GM21786 (cell line): Measurements from ENCODE around the gene SHC2.
"Not testable (repeated sequence)": the region's sequence is repeated elsewhere in the genome, so short reads cannot be mapped to it uniquely, and the experiment has no call there.

ENCODE experiments used
- ATAC-seq: cut with Tn5 transposase; IDR thresholded peaks from one replicate; pipeline ENCODE4 v1.9.1; 2021; ENCODE audit not compliant: unreplicated experiment

The SHC2 gene

DNA sequence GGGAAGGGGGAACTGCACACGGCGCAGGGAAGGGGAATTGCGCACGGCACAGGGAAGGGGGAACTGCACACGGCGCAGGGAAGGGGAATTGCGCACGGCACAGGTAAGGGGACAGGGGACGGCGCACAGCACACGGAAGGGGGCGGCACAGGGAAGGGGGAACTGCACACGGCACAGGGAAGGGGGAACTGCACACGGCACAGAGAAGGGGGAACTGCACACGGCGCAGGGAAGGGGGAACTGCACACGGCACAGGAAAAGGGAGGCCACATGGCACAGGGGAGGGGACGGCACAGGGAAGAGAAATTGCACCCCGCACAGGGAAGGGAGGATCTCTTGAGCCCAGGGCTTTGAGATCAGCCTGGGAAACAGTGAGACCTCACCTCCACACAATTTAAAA lies 33.2 kb downstream of the SHC2 start:
- not testable (repeated sequence) for ATAC-seq

DNA sequence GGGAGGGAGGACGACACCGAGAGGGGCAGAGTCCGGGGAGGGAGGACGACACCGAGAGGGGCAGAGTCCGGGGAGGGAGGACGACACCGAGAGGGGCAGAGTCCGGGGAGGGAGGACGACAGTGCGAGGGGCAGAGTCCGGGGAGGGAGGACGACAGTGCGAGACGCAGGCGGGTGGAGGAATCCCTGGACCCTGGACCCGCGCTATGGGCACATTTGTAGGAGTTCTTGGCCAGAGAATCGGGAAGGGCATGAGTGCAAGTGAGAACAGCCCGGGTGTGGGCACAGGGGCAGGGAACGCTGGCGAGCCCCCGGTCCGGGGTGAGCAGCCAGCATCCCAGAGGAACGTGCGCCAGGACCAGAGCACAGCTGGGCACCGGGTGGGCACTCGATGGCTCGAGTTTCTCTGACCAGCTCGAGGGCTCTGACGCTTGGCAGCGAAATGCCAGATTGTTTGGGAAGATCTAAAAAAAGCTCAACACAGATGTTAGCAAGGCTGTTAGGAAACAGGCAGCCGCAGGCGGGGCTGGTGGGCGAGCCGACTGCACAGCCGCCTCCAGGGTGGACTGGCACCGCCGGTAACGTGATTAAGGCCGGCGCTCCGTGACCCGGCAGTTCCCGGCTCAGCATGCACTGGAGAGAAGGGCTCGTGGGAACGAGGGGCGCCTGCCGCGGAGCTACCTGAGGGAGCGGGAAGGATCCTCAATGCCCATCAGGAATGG lies 33.9 kb downstream of the SHC2 start:
- no peak for ATAC-seq

DNA sequence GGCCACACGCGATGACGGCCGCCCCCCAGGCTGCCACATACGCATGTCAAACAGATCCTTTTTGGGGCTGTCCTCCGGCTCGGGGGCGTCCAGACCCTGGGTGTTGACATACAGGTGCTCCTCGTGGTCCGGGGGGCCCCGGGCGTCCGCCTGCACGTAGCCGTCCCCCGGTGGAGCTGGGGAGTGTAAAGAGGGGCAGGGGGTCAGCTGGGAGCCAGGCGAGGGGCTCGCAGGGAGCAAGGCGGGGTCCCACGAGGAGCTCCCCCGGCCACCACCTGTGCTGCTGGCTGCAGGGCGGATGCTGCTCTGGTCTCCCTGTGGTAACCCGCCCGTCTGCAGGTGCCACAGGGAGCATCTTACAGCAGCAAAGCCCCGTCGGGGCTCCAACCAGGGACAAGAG lies 35.8 kb downstream of the SHC2 start:
- no peak for ATAC-seq

DNA sequence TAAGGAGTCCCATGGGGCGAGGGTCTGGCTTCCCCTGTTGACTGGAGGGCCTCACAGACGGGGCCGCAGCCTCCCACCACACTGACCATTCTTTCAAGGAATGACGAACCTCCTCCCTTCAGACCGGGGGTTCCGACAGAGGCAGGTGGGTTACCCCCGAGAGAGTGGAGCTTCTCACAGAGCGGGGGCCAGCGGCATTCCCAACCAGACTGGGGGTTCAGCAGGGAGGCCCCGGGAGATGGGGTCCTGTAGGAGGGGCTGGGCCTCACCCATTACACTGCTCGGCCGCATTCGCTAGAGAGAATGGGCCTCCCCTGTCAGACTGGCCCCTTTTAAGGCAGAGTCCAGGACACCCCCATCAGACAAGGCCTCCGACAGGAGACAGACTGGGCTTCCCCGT lies 36.3 kb downstream of the SHC2 start:
- ATAC-seq: no peak

DNA sequence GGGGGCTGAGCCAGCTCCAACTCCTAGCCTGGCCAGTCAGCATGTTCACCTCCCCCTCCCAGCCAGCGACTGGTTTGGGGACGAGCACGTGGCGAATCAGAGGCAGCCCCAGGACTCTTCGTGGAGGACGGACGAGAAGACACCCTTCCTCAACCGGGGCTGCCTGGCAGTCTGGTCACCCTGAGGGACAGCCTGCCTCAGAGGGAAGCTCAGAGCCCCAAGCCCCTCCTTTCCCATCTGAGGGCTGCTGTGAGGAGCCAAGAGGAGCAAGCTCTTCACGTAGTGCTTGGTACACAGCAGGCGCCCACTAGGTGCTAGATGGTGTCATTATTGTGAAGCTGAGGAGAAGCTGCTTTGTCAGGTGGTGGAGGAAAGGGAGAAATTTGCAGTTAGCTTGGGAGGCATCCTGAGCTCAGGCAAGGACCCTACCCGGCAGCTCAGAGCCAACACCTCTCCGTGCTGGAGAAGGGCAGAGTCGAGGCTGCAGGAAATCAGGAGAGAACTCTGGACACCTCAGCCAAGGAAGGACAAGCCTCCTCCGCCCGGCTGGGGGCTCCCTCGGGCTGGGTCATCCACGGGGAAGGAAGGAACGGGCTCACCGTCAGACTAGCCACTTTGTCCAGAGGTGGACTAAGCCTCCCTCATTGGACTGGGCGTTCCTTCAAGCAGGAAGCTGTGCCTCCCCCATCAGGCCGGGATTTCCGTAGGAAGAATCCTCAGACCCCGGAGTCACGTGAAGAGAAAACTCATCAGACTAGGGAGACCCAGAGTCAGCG lies 37.0 kb downstream of the SHC2 start:
- ATAC-seq: no peak

DNA sequence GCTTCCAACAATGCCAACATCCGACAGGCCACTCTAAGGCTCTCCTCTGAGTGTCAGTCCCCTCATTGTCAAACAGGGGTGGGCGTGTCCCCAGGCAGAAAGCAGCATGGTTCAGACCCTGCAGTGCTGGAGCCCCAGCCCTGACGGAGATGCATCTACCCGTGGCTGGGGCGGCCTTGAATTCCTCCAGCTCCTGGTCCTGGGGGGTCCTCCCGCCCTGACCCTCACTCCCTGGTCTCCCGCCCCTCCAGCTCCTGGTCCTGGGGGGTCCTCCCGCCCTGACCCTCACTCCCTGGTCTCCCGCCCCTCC lies 38.0 kb downstream of the SHC2 start:
- not testable (repeated sequence) for ATAC-seq

DNA sequence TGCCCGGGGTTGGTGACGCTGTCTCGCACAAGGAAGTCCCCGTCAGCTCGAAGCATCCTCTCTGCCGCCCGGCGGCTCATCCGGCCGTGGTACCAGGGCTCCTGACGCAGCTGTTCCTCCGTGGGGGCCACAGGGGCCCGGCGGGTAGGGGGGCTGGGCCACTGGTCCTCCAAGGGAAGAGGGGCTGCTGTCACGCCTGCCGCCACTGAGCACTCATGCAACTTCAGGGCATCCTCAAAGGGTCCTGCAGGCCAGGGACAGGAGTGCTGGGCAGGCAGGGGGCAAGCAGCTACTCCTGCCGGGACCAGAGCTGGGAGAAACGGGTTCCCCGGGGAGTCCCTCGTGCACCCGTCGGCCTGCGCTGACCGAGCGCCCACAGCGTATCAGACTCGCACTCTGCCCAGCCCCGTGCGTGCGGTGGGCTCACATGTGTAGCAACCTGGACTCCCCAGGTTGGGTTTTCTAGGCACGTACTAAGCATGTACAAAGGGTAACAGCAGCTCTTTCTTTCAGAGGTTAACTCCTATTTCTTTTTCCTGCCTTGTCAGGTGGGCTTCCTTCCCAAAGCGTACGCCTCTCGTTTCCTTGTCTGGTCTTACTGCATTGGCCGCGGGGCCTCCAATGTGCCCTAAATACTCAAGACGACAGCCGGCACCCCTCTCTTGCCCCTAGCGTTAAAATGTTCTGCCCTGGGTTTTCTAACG lies 38.5 kb downstream of the SHC2 start:
- ATAC-seq: no peak

DNA sequence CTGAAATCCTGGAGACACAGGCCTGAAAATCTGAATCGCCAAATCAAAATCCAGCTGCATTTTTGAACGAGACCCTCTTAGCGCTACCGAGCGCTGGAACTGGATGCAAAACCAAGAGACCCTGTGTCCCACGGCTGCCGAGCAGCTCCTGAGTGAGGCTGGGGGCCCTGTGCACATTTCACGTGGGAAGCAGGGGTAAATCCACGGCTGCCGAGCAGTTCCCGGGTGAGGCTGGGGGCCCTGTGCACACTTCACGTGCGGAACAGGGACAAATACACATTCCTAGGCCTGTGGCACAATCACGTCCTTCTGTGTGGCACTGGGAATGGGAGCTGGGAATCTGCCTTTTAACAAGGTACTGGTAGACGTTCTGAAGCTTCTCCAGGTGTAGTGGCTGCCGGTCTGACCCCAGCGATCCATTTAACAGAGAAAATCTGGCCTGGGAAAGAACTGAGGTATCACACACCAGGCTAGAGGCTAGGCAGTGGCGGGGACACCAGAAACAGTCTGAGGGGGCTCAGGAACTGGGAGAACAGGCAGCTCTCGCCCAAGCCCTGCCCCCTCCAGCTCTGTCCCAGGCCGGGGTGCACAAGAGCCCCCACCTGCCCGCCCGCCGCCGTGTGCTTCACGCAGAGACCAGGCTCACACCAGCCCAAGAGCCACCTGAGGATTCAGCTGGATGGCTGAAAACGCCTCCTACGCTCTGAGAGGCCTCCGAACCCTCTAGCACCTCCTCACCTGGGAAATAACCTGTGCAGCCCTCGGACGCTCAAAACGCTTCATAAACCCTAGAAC lies 40.9 kb downstream of the SHC2 start:
- ATAC-seq: no peak

DNA sequence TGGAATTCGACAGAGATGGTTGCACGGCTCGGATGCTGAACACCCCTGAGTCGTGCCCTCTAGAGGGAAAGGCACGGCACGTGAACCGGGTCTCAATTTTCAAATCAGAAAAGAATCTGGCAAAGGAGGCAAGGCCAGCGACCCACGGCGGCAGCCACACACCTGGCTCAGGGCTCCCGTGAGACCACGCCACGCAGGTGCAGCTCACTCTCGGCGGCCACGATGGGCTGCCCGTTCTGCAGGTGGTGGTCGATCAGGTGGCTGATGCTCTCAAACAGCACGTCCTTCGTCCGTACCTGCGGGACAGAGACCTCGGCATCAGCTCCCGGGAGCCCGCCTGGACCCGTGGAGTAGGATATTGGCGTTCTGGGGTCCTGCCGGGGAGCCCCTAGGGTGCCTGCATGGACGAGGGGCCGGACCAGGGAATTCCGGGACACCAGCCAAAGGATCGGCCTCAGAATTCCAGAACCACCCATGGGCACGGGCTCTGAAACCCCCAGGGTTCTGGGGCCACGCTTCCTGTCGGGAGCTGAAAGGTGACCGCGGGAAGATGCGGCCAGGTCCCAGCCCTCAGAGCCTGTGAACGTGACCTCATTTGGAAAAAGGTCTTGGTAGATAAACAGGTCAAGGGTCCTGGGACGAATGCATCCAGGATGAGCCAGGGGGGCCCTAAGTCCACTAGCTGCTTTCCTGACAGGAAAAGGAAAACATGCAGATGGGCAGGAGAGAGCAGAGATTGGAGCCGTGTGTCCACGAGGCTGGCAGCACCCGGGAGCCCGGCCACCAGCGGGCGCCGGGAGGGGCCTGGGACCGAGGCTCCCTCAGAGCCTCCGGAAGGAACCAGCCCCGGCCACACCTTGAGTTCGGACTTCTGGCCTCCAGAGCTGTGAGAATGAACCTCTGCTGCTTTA lies 41.8 kb downstream of the SHC2 start:
- ATAC-seq: no peak

DNA sequence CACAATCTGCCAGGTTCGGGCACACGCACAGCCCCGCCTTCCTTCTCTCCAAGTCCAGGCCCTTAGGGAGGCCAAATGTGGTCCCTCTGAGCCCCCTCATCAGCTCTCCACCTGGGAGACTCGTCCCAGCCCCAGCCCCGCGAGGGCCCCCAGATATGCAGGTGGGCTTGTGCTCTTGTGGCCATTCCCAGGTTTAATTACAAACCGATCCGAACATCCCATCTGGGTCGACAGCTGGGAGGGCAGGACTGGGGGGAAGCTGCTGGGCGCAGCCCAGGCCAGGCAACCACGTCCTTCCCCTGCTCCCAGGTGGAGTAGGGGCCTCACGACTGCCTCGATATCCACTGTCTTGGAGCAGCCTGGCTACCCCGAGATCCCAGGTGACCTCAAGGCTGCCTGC lies 44.4 kb downstream of the SHC2 start:
- ATAC-seq: no peak

DNA sequence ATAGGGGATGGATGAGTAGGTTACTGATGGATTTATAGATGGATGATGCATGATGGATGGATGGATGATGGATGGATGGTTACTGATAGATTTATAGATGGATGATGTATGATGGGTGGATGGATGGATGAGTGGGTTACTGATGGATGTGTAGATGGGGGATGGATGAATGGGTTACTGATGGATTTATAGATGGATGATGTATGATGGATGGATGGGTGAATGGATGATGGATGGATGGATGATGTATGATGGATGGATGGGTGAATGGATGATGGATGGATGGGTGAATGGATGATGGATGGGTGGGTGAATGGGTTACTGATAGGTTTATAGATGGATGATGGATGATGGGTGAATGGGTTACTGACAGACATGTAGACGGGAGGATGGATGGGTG lies 45.5 kb downstream of the SHC2 start:
- ATAC-seq: no peak

DNA sequence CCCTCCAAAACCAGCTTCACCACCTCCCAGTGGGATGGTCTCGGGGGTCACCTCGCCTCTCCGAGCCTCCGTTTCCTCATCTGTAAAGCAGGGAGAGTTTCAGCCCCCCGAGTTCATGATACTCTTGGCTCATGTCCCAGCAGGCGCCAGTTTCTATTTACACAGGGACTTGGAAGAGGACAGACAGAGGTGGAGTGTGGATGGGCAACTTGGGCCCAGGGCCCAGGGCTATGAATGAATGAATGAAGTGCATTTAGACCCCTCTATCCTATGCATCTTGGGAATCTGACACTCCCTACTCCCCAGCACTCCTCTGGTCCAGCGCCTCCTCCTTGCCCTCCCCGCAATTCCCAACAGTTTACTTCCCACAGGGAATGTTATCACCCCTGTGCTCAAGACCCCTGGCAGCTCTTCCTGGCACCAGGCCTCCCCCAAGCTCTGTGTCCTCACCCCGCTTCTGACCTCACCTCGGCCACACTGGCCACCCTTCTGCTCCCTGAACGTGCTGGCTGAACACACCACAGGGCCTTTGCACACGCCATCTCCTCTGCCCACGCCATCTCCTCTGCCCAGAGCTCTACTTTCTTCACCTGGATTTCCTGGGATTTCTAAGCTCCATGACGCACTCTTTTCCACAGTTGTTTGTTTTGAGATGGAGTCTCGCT lies 46.9 kb downstream of the SHC2 start:
- ATAC-seq: no peak

DNA sequence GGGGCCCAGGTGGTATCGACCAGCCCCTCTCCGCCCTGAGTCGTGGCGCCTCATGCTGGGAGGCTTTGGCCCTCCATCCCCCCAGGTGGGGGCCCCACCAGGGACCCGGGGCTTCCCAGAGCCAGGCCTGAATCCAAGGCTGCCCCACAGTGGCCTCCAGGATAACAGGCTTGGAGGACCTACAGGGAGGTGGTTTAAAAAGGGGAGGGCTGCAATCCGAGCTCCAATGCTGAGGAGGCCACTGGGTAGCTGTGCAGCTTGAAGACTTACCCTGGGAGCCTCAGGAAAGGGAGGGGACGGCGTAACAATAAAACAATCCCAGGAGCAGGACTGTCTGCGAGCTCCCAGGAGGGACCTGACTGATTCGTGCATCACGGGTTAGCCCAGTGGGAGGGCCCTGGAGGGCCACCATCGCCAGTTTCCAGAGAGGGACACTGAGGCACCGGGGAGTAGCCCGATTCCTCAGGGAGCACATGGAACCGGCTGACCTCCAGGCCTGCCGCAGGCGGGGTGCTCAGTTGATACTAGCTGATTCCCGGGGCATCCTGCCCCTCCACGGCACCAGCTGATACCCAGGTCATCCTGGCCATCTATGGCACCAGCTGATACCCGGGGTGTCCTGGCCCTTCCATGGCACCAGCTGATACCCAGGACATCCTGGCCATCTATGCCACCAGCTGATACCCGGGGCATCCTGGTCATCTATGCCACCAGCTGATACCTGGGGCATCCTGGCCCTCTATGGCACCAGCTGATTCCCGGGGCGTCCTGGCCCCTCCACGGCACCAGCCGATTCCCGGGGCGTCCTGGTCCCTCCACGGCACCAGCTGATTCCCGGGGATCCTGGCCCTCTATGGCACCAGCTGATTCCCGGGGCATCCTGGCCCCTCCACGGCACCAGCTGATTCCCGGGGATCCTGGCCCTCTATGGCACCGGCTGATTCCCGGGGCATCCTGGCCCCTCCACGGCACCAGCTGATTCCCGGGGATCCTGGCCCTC lies 48.2 kb downstream of the SHC2 start:
- ATAC-seq: no peak

DNA sequence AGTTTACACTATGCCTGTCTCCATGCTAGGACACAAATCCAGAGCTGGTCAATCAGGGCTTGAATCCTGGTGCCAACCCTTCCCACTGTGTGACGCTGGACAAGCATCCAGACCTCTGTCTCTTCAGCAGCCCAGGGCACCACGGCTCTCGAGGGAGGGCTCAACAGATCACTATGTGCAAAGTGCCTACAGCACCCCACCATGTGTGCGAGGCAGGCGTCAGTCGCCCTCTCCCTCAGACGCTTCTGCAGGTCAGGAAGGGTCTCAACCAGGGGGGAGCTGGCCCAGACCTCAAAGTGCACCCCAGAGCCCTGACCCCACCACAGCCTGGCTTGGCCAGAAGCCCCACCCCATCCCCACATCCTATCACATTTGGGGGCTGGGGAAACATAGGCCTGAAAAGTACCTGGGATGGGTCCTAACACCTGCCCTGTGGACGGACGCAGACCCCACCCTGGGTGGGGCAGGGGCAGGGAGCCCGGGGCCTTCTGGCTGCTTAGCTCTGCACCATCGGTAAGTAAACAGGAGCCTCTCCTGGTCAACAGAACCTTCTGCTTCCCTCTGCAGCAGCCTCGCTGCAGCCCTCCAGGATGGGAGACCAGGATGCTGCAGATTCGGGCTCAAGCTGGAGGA lies 49.0 kb downstream of the SHC2 start:
- ATAC-seq: no peak

DNA sequence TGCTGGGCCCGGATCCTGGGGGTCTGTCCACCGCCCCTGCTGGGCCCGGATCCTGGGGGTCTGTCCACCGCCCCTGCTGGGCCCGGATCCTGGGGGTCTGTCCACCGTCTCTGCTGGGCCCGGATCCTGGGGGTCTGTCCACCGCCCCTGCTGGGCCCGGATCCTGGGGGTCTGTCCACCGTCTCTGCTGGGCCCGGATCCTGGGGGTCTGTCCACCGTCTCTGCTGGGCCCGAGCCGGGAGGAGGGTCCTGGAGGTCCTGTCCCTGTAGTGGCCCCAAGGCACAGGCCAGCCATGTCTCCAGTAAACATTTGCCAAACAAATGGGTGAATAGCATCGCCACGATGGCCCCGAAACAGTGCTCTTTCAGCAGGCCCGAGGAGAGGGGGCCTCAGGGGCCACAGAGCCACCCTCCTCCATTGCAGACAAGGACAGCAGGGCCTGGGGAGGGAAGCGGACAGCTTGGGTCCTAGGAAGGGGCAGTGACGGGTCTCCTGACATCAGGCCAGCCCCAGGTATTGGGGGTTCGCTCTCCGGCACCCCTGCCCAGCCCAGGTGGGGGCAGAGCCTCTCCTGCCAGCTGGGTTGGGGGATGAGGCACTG lies 49.6 kb downstream of the SHC2 start:
- not testable (repeated sequence) for ATAC-seq

DNA sequence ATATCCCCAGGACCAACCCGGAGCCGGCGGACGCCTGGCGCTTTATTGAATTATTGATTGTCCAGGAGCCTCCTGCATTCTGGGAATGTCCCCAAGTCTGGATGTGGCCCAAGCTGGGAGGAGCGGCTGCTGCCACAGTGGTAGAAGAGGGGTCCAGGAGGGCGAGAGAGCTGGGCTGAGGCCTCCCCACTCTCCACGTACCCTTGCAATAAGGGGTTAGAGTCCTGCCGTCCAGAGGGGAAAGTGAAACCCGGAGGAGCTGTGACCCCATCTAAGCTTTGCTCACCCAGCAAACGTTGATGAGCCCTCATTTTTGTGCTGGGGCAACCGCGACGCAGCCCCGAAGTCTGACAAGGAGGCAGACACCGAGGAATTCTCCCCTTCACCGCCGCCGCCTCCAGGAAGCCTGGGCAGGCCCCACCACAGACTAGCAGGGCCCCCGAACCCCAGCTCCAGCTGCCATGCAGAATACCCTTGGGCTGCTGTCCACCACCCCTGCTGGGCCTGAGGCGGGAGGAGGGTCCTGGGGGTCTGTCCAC lies 50.5 kb downstream of the SHC2 start:
- no peak for ATAC-seq

DNA sequence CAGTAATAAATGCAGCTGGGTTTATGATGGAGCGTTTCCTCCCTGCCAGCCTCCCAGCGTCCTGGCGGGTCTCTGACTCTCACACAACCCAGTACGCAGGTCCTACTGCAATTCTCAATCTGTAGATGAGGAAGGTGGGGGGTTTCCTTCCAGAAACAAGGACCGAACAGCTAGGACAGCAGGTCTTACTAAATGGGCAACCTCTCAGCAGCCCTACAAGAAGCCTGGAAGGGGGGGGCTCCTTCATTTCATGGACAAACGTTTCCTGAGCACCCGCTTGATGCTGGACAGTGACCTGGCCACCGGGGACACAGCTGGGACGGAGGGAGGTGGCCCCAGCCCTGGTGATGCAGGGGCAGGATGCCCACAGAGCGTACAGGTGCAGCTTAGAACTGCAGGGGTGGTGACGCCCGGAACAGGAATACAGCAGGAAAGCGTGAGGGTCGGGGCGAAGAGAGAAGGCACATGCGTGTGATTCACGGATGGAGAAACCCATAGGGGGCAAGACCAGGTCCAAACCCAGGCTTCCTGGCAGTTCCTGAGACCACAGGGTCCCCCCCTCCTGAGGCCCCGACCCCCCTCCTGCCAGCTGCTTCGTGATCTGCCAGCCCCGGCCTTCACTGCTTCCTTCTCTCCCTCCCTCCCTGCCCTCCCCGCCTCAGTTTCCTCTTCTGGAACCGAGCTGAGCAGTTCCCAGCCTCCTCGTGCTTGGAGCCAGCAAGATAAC lies 51.2 kb downstream of the SHC2 start:
- no peak for ATAC-seq
